Jurkat, Clone E6-1 (cell line): ENCODE data around the gene GRIK1.

Experiments
- DNase-seq: peaks from one replicate; pipeline ENCODE4 v3.0.0-alpha.2; 2011; ENCODE audit warnings: low read depth, low spot score
- H3K4me3 ChIP-seq: 2 replicates; pipeline ENCODE4 v1.5.1; 2011; ENCODE audit warnings: mild to moderate bottlenecking, low read length, control low read depth, moderate library complexity

GRIK1 gene

GRCh38 chr21:29538115-29538514, 401.7 kb downstream of the GRIK1 start:
- no peak overlapping the region for H3K4me3 ChIP-seq
- DNase-seq, result no peak

- H3K4me3 ChIP-seq, result no peak overlapping the region
- DNase-seq, result no peak
Measured at GRCh38 chr21:29534448-29534847, 405.3 kb downstream of the GRIK1 start.

DNA sequence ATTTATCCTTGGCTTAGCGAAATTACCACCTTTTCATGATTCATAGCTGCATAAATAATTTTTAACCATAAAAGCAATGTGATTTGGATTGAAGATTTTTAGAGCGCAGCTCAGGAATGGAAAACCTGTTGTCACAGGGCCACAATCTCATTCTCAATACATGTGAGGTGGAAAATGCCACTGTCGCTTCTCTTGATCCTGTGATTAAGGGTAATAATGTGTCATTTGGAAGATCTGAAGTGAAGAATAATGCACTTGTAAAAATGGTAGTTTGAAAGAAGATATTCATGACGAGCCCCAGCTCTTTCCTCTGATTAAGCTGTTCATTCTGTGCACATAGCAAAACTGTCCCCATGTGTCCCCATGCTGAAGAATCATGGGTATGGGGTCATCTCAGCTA, 410.7 kb downstream of the GRIK1 start:
- no peak for DNase-seq
- H3K4me3 ChIP-seq, result no peak overlapping the region

DNA sequence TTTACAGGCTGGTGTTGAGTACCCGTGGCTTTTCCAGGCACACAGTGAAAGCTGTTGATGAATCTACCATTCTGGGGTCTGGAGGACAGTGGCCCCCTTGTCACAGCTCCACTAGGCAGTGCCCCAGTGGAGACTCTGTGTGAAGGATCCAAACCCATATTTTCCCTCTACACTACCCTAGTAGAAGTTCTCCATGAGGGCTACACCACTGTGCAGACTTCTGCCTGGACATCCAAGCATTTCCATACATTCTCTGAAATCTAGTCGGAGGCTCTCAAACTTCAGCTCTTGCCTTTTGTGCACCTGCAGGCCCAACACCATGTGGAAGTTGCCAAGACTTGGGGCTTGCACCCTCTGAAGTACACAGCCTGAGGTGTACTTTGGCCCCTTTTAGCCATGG, 413.3 kb downstream of the GRIK1 start:
- DNase-seq, result no peak
- no peak overlapping the region for H3K4me3 ChIP-seq

DNA sequence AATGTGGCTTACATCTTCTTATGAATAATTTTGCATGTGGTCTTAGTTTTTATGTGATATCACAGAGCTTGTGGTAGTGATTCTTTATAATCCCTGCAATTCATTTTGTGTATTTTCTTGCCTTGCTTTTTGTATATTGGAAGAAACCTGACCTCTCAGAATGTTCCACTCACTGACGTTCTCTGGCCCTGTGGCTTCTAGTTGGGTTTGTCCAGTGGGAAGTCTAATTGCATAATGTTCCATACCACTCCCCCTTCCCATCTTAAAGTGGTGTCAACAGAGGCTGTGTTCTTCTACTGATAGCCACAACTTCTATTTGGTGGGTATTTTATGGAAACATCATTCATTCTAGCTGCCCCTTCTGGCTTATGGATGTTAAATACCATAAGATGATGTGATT, 415.7 kb downstream of the GRIK1 start:
- DNase-seq, result no peak
- no peak overlapping the region for H3K4me3 ChIP-seq

DNA sequence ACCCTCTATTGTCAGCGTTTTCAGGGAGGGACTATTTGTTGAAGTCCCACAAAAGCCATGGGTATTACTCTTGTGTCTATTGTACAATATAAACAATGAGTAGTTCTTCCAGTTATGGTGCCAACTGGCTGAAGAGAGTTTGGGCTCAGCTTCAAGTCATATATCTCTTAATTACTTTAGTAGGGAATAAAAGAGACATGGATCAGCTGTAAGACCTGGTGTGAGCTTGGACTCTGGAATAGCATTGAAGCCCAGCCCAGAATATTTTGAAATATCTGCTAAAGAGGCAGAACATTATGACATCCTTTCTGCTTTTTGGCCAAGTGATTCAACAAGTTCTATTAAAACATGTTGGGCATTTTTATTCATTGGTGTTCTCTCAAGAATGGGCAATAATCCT, 416.1 kb downstream of the GRIK1 start:
- DNase-seq, result no peak
- no peak overlapping the region for H3K4me3 ChIP-seq

GRCh38 chr21:29521872-29522271, 417.9 kb downstream of the GRIK1 start:
- DNase-seq, result no peak
- no peak overlapping the region for H3K4me3 ChIP-seq

GRCh38 chr21:29520171-29520570, 419.6 kb downstream of the GRIK1 start:
- DNase-seq, result no peak
- H3K4me3 ChIP-seq, result no peak overlapping the region

- DNase-seq, result no peak
Measured at GRCh38 chr21:29514652-29515247, 425.0 kb downstream of the GRIK1 start.

GRCh38 chr21:29513535-29513934, 426.3 kb downstream of the GRIK1 start:
- no peak overlapping the region for H3K4me3 ChIP-seq
- DNase-seq, result no peak

More at GRCh38 chr21:29514652-29515247, 425.0 kb downstream of the GRIK1 start:
- H3K4me3 ChIP-seq, result no peak overlapping the region

DNA sequence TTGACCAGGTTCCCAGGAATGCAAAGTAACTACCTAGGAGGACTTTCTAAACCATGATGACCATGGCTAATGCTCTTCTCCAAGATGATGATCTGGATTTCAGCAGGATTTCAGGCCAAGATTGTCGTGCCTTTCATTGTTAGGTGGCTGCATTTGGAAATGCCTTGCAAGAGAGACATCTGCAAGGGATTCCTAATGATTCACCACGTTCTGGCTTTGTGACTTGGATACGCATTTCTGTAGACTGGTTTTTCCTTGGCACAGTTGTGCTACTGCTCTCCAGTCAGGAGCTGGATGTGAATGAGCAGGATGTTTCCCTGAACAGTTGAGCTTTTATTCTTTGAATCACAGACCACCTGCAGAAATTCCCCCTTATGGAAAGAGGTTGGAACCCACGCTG, 428.7 kb downstream of the GRIK1 start:
- DNase-seq, result no peak
- H3K4me3 ChIP-seq, result no peak overlapping the region

DNA sequence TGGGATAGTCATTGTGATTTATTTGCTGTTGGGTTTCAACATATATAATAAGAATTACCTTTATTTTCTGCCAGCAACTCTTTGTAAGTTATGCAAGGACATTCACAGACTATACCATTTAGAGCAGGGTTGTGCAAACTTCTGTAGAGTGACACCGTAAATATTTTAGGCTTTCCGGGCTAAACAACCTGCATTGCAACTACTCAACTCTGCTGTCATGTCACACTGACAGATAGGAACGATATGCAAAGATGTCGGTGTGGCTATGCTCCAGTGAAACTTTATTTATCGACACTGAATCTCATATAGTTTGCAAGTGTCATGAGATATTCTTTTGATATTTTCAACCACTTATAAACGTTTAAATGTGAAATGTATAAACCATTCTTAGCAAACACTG, 430.7 kb downstream of the GRIK1 start:
- no peak overlapping the region for H3K4me3 ChIP-seq
- DNase-seq, result no peak

DNA sequence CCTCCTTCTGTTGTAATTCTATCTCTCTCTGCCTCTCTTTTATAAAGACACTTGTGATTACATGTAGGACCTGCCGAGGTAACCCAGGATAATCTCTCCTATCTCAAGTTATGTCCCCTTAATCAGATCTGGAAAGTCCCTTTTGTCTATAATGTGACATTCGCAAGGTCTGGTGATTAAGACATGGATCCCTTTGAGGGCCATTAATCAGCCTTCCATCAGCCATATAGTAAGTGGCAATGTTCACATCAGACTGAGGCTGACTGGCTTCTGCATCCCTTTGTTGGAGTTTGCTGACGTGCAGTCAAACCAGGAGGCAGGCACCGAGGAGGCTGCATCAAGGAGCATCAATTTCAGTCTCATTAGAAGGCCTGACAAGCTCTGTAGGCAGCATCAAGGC, 431.5 kb downstream of the GRIK1 start:
- no peak for DNase-seq
- no peak overlapping the region for H3K4me3 ChIP-seq

GRCh38 chr21:29506947-29507346, 432.8 kb downstream of the GRIK1 start:
- H3K4me3 ChIP-seq, result no peak overlapping the region
- DNase-seq, result no peak

DNA sequence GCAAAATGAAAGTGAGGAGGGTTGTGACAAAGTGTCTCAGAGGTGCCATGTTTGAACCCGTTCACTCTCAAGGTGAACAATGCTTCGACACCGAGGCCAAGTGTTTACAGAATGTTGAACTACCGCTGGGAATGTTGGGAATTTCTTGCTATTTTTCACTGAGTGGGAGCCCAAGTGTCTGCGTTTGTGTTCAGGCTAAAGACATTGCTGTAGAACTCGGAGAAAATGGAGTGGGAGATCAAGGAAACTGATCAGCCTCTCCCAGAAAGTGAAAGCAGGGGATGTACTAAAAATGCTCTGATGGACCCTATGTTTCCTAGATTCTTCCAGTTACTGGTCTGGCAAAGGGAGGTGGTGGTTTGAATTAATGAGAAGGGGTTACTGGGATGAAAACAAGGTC, 433.6 kb downstream of the GRIK1 start:
- DNase-seq, result no peak
- H3K4me3 ChIP-seq, result no peak overlapping the region

GRCh38 chr21:29504751-29505321, 435.0 kb downstream of the GRIK1 start:
- DNase-seq, result no peak
- H3K4me3 ChIP-seq, result no peak overlapping the region

DNA sequence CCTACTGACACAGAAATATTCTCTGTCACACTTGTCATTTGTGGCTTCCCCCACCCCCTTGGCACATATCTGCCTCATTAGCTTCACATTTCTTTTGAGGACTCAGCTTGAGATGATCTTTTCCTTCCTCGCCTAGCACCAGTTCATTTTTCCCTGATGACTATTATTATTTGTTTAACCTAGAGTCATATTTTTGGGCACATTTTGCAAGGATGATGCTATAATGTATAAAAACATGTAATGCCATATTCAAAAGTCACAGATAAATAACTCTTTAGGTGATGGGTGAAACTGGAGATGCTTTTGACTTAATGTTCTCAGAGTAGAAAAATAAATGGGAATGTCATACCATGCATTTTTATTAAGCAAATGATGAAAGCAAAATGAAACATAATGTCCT, 438.3 kb downstream of the GRIK1 start:
- DNase-seq, result no peak
- no peak overlapping the region for H3K4me3 ChIP-seq

DNA sequence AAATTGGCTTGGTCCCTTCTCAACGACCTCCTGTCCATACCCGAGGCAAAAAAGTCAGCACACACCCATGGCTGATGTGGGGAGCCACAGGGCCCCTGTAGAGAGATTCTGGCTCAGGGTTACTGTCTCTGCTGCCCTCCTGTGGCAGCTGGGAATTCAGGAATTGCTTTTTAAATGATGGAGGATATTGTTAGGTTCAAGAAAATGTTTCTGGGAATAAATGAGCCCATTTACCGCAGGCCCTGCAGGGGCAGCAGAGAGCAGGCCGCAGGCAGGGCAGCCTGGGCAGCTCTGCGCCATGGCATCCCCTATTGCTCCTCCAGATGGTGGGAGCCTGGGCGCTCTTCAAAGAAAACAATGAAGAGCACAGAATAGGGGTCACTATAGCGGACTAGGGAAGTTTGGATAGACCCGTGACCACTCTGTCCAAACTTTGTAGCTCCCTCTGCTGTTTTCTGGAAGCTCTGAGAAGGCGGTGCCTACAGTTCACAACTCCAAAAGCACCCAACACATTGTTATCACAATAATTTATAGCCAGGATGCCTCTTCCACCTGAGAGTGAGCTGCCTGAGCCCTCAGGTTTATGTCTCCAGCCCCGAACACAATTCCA, 440.0 kb downstream of the GRIK1 start:
- DNase-seq, result peak; percentile 28
- no peak overlapping the region for H3K4me3 ChIP-seq

- DNase-seq, result peak; percentile 8
- no peak overlapping the region for H3K4me3 ChIP-seq
Measured at GRCh38 chr21:29499229-29499628, 440.6 kb downstream of the GRIK1 start.

DNA sequence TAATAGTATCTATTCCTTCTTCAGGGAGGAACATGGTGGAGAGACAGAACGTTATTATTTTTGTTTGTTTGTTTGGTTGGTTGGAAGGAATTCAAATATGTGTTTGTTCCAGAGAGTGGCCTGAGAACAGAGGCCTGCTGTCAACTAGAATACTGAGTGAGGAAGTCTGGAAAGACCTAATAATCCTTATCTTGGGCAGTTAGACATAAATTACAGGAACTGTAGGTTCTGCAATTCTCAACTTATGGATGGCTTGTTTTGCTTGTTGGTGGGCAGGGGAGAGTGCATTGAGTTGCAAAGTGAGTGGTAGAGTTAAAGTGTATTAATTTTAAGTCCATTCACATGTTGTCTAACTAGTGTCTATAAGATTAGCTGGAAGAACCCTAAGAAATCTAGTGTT, 443.5 kb downstream of the GRIK1 start:
- no peak overlapping the region for H3K4me3 ChIP-seq
- DNase-seq, result no peak

GRCh38 chr21:29490016-29490415, 449.8 kb downstream of the GRIK1 start:
- H3K4me3 ChIP-seq, result no peak overlapping the region
- DNase-seq, result no peak
